RPMI8226 (cell line): Measurements from ENCODE around the gene NRIP3.
"Not testable (repeated sequence)": the region's sequence is repeated elsewhere in the genome, so short reads cannot be mapped to it uniquely, and the experiment has no call there.

Source experiments
- DNase-seq: peaks from one replicate; pipeline ENCODE4 v3.0.0-alpha.2; 2015

Gene NRIP3

DNA sequence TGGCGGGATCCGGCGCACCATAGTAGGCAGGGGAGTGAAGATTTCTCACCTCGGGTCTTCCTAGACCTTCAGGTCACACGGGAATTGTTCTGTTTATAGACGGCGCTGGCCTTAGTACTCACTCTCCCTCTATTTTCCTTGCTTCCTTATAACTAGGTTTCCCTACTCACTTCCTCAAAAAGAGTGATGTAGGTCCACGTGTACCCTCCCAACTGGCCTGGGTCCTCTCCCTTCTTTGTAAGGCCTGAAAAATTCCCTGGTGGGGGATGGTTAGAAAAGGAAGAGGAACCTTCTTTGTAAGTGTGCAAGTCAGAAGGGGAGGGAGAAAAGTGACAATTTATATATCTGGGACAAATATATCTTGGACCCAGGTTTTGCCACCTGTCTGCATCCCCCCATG is 36.6 kb downstream of the NRIP3 start:
- no peak for DNase-seq

DNA sequence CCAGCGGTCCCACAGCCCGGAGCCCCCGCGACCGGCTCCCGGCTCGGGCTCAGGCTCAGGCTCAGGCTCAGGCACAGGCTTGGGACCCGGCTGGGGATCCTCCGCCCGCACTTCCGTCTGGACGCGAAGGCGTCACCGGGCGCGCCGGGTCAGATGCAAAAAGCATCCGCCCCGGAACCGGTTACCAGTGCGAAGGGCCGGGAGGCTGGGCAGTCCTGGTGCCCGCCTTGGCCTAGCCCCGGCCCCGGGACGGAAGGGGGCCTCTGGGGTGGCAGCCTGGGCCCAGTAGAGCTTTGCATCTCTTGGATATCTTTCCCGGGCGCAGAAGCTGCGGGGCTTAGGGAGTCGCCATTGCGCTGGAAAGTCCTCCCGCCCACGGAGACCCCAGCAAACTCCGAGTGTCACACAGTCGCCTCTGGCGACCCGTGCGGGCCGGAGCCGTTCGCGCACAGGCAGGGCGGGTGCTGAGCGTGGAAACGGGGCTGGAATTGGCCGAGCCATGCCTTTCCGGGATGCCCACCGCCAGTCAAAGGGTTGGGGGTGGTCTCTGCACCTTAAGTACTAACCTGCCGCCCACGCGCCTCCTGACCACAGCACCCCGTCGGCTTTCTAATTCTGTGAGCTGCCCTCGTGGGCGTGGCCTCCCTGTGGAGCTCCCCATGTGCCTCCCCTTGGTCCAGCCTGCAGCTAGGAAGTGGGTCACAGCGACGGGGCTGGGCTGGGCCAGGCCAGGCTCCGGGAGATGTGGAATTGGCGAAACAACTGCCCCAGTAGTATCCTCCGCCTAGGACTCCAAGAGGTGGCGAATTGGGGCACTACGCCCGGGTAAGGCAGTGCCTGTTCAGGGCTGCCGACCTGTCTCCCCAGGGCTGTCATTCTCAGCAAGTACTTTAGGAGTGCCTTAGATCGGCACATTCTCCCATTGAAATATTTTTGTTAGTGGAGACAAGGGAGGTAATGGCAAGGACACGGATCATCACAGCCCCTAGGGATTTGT is 39.2 kb downstream of the NRIP3 start, which contains the start of gene TMEM9B:
Gene TMEM9B, minus strand, starts transcription at position 119 of the 997 bp plus-strand sequence. CDS start 129 bp downstream, outside the sequence.
- DNase-seq = peak; percentile 88

DNA sequence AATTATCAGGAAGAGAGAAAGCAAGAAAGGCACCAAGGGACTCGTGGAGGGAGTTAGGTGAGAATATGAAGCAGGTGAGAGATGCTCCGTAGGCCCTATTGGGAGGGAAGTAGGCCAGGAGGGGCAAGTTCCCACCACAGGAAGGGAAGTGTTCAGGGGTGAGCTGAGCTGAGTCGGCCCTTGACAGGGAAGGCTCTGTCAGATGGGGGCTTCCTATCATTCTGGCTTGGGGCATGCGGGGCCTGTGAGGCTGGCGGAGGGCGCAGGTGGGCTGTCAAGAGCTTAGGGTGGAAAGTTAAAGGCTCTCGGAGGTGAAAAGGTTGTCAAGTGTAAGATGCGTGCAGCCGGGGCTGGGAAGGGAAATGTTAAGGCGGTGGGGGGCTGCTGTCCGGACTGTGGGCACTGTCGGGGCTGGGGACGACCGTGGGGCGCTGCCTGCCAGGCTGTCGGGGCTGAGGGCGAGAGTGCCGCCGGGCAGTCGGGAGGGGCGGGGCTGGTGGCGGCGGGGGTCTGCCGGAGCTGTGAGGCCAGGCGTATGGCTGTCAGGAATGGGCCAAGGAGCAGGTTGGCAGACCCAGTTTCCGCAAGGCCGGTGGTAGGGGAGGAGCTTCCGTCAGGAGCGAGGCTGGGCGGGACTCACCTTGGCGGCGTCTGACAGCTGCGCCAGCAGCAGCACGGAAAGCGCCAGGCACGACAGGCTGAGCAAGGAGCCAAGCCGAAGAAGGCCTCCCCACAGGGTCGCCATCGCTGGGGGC is 40.1 kb downstream of the NRIP3 start:
- DNase-seq = peak; percentile 76

DNA sequence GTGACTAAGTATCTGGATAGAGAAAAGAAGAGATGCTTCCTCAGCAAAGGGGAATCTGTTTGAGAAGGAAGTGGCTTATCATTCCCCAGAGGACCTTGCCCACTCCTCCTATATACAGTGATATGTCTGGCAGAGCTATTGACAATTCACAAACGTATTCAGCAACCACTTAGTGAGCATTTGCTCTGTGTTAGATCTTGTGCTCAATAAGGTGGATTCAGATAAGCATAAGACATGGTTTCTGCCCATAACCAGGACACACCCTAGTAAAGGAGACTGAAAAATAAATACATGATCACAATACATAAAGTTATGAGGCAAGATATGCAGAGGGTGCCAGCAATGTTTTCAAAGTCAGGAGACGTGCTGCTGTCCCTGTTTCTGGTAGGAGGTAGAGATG is 41.0 kb downstream of the NRIP3 start:
- DNase-seq = no peak

DNA sequence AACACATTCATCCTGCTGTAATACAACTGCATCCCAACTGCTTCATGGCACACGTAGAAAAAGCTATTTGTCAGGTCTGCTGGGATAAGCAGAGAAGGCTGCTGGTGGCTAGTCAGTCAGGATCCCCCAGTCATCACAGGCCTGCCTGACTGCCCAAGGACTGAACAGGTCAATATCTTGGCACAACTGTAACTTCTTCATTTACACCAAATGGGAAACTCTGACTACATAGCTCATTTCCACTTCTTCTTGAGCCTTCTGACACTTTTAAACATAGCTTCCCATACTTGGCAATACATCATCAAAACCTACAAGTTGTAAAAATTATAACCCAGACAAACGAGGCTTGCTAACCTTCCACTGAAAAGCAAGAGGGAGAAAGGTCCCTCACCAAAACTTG is 42.4 kb downstream of the NRIP3 start:
- no peak for DNase-seq

DNA sequence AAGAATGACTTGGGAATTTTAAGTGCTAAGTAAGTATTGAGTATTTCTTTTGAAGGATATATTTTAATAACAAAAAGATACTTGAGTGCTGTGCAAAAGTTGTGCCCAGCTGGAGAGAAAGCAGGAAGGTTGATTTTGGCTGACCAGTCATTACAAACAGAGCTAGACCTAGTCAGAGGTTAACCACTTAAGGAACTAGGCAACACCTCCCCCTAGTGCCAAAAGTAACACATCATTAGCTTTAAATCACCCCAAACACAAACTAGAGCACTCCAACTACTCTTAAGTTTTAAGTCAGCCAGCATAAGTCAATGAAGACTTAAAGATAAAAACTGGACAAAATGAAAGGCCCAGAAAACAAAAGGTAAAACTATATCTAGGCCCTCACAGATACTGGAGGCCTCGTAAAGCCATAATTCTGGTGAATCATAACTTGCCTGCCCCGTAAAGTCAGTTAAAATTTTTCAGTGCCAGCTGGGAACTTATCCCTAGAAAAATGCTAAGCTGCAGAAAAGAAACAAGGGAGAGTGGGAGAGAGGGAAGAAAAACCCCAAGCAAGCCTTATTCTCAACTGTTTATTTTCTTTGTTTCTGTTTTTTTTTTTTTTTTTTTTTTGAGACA is 44.1 kb downstream of the NRIP3 start:
- DNase-seq = peak; percentile 68

DNA sequence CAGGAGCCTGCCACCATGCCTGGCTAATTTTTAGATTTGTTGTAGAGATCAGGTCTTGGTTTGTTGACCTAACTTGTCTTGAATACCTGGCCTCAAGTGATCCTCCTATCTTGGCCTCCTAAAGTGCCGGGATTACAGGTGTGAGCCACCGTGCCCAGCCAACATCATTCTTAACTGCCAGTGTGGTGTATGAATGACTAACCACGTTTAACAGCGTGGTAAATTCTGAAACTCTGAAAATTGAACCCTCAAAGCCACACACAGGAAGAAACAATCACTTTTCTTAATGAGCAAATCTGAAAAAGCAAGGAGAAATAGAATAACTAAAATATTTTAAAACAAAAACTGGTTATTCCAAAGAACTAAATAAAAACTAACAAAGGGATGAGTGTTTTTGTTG is 46.9 kb downstream of the NRIP3 start:
- no peak for DNase-seq

DNA sequence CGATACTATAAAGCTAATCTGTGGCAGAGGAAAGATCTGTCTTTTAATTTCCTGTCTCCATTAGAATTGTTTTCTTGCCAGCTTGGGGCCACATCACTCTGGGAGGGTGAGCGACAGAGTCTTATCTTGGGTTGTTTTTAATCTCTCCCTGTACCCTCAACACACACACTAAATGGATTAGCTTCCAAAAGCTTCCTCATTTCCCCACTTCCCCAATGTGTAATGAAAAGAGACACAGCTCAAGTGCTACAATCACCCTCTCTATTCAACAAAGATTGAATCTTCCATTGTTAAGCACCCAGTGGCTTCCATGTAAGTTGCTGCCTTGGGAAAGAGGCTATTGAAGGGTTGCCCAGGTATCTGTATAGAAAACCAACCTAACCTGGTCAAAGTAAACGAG is 54.9 kb downstream of the NRIP3 start:
- DNase-seq = no peak

DNA sequence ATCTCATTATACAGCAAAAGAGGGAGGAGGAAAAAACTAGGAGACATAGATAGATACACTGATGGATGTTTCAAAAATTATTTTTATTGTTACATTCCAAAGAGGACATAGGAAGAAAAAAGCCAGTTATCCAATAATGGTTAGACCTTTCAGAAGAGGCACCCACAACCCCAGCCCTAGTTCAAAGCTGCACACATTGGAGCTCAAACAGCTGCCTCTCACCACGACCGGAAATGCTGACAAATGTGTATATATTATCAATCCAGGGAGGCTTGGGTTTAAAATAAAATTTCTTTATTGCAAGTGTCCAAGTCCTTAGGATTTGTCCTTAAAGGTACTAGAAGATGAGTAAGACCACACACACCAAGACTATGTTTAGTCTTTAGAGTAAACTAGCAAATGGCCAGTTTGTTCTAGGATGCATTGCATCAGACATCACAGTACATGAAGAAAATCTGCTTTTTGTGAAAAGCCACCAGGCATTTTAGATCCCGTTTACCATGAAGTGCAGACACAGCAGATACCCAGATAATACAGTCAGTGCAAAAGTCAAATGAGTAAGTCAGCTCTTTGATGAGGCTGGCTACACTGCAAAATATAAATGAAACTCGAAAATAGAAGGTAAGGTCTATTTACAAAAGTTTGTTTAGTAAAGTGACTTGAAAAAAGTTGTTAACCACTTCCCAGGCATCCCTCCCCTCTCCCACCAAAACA is 56.4 kb downstream of the NRIP3 start:
- no peak for DNase-seq

DNA sequence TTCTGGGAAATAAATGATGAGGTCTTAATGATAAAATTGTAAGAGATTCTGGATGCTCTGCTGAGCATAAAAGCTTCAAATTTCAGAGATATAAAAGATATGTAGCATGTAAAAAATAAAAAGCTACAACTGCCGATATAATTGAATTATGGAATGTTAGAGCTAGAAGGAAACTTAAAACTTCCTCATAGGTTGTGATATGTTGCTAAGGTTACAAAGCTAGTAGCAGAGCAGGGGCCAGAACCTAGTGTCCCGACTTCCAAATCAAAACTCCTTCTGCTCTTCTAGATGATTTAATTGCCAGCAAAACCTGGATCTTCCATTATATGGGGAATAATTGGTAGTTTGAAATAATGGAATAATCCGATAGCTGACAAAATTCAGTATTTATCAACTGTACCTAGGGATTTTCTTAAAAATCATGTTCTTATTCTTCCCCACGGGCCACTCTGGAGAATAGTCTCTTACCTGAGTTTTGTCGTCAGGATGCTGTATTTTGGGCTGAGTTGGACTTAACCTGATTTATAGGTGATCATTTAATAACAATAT is 61.2 kb downstream of the NRIP3 start, which contains the start of gene ASCL3:
Gene ASCL3, minus strand, starts transcription at position 499 of the 549 bp plus-strand sequence. CDS start 4,855 bp downstream, outside the sequence.
- no peak for DNase-seq

DNA sequence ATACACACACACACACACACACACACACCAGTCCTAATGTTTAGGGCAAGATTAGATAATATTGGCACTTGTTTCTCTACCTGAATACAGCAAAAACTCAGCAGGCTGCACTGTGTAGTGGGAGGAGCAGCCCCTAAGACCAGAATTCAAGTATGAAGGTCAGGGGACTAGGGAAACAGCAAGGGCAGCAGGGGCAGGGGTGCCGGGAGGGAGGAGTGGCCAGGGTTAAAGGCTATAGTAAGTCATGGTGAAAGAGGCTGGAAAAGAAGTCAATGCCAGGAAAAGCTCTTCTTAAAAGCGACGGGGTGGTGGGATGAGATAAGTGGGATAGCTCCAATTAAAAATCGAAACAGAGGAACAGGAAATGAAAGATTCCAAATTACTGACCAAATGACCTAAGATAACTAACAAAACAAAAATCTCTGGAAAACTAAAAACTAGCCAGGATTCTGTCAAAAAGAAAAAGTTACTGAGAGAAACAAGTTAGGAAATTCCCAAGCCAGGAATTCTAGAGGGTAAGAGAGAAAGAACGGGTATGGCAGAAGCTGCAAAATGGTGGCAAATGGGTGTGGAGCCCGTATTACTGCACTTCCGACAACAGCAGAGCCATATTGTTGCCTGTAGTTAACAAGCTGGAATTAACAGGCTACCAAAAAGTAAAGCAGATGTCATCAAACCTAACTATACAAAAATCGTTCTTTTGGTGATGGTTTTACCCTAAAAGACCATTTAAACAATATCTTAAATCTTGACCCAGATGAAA is 62.3 kb downstream of the NRIP3 start:
- no peak for DNase-seq

DNA sequence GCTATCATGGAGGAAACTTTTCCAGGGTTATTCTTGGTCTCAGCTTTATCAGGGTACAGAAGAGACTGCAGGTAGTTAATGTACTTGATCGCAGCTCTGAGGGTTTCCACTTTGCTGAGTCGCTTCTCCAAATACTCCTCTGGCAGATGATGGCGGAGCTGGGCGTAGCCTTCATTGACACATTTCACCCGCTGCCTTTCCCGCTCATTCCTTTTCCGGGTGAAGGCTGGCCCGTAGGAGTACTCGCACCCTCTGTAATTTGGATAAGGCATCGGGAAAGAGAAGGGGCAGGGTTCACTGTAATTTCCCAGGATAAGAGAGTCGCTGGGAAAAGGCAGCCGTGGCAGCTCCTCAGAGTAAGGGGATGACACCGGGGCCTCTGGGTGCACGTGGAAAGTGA is 66.1 kb downstream of the NRIP3 start:
- DNase-seq = no peak

DNA sequence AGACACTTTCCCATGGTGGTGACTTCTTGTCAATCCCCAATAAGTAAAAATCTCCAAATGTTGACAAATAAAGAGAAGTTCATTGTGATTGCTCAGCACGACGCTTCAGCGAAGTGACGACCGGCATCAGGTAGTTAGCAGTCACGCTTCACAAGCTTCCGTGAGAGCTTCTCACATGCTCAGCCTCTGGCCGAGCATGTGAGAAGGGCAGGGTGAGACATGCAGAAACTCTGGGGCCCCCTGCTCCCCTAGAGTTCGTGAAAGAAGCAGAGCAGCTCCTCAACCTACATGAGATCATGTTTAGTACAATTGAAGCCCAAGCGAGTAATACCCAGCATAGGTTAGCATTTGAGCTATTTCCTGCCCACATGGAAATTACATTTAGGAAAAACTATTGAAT is 66.6 kb downstream of the NRIP3 start:
- peak; percentile 11 for DNase-seq

DNA sequence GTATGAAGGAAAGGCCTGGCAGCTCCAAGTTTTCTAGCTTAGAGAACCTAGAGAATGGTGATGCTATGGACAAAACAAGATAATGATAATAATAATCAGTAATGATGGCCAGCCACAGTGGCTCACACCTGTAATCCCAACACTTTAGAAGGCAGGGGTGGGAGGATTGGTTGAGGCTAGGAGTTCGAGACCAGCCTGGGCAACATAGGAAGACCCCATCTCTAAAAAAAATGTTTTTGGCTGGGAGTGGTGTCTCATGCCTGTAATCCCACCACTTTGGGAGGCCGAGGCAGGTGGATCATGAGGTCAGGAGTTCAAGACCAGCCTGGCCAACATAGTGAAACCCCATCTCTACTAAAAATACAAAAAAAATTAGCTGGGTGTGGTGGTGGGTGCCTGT is 68.0 kb downstream of the NRIP3 start:
- DNase-seq = not testable (repeated sequence)

DNA sequence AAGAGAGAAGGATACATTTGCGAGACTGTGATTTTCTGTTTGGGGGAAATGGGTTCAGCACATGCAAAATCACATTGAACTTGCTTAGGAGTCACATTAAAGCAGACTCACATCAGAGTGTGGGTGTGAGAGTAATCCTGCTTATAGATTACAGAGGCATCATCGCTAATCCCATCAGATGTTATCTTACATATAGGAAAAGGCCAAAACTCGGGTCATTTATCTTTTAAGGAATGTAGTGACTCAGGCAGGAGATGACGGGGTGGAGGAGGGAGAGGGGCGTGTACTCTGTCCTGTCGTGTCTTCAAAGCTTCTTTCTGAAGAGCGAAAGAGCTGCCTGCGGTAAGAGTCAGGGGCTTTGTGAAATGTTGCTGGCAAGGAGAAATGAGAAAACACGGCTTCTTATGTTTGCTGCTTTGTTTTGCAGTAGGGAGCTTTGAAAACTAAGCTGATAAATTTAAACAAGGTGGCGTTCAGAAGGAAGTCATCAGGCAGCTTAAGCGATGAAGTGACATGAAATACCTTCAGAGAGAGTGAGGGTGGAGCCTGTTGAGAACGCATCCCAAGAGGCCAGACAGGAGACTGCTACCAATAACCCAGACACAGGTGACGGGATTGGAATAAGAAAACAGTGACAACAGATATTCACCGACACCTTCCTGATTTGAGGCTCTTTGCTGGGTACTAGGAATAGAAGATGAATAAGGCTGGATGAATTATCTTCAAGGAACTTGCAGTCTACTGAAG is 68.9 kb downstream of the NRIP3 start:
- no peak for DNase-seq

DNA sequence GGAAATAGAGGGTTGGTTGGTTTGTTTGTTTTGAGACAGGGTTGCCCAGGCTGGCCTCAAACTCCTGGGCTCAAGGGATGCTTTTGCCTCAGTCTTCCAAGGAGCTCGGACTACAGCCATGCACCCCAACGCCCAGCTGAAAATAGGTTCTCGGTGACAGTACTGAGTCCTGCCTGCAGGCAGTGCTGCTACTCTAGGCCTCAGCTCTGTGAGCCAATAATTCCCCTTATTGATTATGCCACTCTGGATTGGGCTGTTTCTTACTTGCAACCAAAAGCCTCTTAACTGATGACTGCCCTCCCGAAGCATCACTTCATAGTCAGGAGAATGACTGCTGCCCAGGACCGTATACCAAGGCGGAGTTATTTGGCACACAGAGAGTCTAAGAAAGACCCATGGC is 69.9 kb downstream of the NRIP3 start:
- DNase-seq = no peak

DNA sequence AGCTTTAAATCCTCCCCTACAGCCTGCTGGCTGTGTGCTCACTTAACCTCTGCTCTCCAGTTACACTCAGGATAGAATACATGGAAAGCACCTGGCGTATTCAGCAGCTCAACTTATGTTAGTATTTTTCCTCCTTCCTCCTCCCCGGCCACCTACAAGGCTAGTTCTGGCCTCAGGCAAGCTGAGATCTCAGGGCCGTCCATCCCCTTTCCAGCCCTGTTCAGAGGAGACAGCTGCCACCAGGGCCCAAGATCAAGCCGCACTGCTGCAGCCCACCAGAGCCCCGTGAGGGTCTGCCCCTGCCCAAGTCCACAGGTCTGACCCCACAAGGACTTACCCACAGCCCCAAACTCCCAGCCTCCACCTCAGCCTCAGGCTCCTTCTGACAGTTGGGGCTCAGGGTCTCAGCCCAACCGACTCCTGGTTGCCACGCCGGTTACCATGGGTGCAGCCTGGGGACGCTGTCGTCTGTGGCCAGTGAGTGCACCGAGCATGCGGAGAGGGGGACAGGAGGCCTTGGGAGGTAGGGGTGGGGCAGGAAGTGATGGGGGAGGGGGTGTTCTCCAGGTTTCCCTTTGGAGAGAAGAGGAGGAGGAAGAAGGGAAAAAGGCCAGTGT is 71.1 kb downstream of the NRIP3 start, which contains the start of gene C11orf16:
Gene C11orf16, minus strand, starts transcription at position 384 of the 617 bp plus-strand sequence. CDS start 639 bp downstream, outside the sequence.
- no peak for DNase-seq
